Measurements from ENCODE around the gene RERE. TPM values are rescaled to one million over a fixed set of nuclear protein-coding genes. Genes with fewer than 3 reads are reported as not detected.

Gene RERE
- total and polyA plus RNA-seq, 2 experiments from 2014 or later: 39.8 to 62.8 TPM

GRCh38 chr1:8477983-8478362, 339.5 kb downstream of the RERE start:
- Histone ChIP-seq H3K27me3 (no peaks in the 10 kb centered on the region), H2AFZ (no peak overlapping the region), H3K9me2 (replicated peaks; ENCODE audit: insufficient read depth) (no peaks in the 10 kb centered on the region), H3K4me3 (no peak overlapping the region), H3K79me2 (peaks cover 50% of the 10 kb centered on the region), H3K4me2 (no peak overlapping the region), H4K20me1 (ENCODE audit: insufficient read depth, poor library complexity, severe bottlenecking) (no peaks in the 10 kb centered on the region), H3K9me3 (ENCODE audit: low read depth) (no peaks in the 10 kb centered on the region), H3K27ac (peak overlapping the region; percentile 13), H3K4me1 (ENCODE audit: insufficient read depth) (peaks cover 7% of the 10 kb centered on the region), H3K36me3 (replicated peaks; ENCODE audit: insufficient read depth, low read depth) (no peaks in the 10 kb centered on the region)
- TF ChIP-seq EZH2phosphoT487 (IDR thresholded peaks at IDR 0.05; ENCODE audit: low read depth, severe bottlenecking, unreplicated experiment): no peak
- no peak for TF ChIP-seq EZH2 (IDR thresholded peaks at IDR 0.05; ENCODE audit: borderline replicate concordance)
- TF ChIP-seq CTCF (IDR thresholded peaks at IDR 0.05; ENCODE audit: poor library complexity): no peak
- no peak for DNase-seq (ENCODE audit: low spot score)
- 85% methylated on average over 2 of the region's 2 CpGs for WGBS (ENCODE audit: low lambda C conversion rate, missing lambda C conversion rate)

- Histone ChIP-seq H3K4me2 (no peak overlapping the region), H3K4me3 (no peak overlapping the region), H3K27ac (peak overlapping the region; percentile 13), H3K79me2 (peaks cover 54% of the 10 kb centered on the region), H2AFZ (no peak overlapping the region), H3K9me3 (ENCODE audit: low read depth) (no peaks in the 10 kb centered on the region), H3K4me1 (ENCODE audit: insufficient read depth) (peaks cover 3% of the 10 kb centered on the region), H4K20me1 (ENCODE audit: insufficient read depth, poor library complexity, severe bottlenecking) (no peaks in the 10 kb centered on the region), H3K27me3 (no peaks in the 10 kb centered on the region), H3K9me2 (replicated peaks; ENCODE audit: insufficient read depth) (no peaks in the 10 kb centered on the region), H3K36me3 (replicated peaks; ENCODE audit: insufficient read depth, low read depth) (no peaks in the 10 kb centered on the region)
- WGBS (ENCODE audit: low lambda C conversion rate, missing lambda C conversion rate): 75% methylated on average over 9 of the region's 9 CpGs
- no peak for DNase-seq (ENCODE audit: low spot score)
- TF ChIP-seq EZH2 (IDR thresholded peaks at IDR 0.05; ENCODE audit: borderline replicate concordance): no peak
- TF ChIP-seq EZH2phosphoT487 (IDR thresholded peaks at IDR 0.05; ENCODE audit: low read depth, severe bottlenecking, unreplicated experiment): no peak
- no peak for TF ChIP-seq CTCF (IDR thresholded peaks at IDR 0.05; ENCODE audit: poor library complexity)
Measured at GRCh38 chr1:8477166-8477982, 340.1 kb downstream of the RERE start.

GRCh38 chr1:8476006-8476405, 341.4 kb downstream of the RERE start:
- no peak overlapping the region for H3K27ac ChIP-seq
- no peaks in the 10 kb centered on the region for H3K9me2 ChIP-seq (replicated peaks; ENCODE audit: insufficient read depth)
- H2AFZ ChIP-seq: no peak overlapping the region
- peaks cover 61% of the 10 kb centered on the region for H3K79me2 ChIP-seq
- no peak for TF ChIP-seq EZH2 (IDR thresholded peaks at IDR 0.05; ENCODE audit: borderline replicate concordance)
- no peak for TF ChIP-seq EZH2phosphoT487 (IDR thresholded peaks at IDR 0.05; ENCODE audit: low read depth, severe bottlenecking, unreplicated experiment)
- no peak for TF ChIP-seq CTCF (IDR thresholded peaks at IDR 0.05; ENCODE audit: poor library complexity)
- DNase-seq (ENCODE audit: low spot score): no peak
- no peaks in the 10 kb centered on the region for H4K20me1 ChIP-seq (ENCODE audit: insufficient read depth, poor library complexity, severe bottlenecking)
- H3K27me3 ChIP-seq: no peaks in the 10 kb centered on the region
- peaks cover 3% of the 10 kb centered on the region for H3K4me1 ChIP-seq (ENCODE audit: insufficient read depth)
- no peaks in the 10 kb centered on the region for H3K9me3 ChIP-seq (ENCODE audit: low read depth)
- WGBS (ENCODE audit: low lambda C conversion rate, missing lambda C conversion rate): 97% methylated on average over 3 of the region's 3 CpGs
- no peaks in the 10 kb centered on the region for H3K36me3 ChIP-seq (replicated peaks; ENCODE audit: insufficient read depth, low read depth)
- H3K4me2 ChIP-seq: no peak overlapping the region
- H3K4me3 ChIP-seq: no peak overlapping the region

Measured in hepatocyte (in vitro differentiated cells).